Testis (tissue), 2 donors: Measurements from ENCODE around the gene GALNT18.

Source experiments
- CTCF ChIP-seq, 3 experiments: fragments of 450-650 bp in 2 of 3; fragments of 200-600 bp in 1 of 3; sonication (generic) in 1 of 3; IDR thresholded peaks; one replicate each; pipeline ENCODE4 v1.5.1; 2016 to 2019; ENCODE audit warnings: antibody characterized with exemption in 3 of 3, mild to moderate bottlenecking in 2 of 3, moderate library complexity in 1 of 3
- POLR2A ChIP-seq: fragments of 450-650 bp; IDR thresholded peaks from one replicate; pipeline ENCODE4 v1.6.1; 2017; ENCODE audit warnings: antibody characterized with exemption, mild to moderate bottlenecking, moderate library complexity

DNA sequence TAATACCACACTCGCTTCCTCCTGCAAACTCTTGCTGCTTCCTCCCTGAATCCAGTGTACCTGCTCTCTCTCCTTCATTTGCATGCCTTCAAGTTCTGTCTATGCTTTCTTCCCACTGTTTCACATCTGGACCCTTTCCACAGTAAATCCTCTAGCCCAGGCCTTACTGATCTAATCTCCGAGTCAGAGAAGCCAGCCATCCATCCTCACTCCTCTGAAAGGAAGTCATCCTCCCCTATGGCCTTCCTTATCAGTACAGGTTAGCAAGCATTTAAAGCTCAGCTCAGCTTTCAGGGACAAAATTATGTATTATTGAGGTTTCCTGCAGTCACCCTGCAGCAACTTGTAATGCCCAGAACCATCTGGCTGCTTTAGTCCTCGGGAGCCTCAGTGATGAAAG lies 116.1 kb downstream of the GALNT18 start:
- TF ChIP-seq CTCF (IDR thresholded peaks at IDR 0.05) (no peak), POLR2A (no peak)
